ENCODE results near the gene ERP29.
"Not testable (repeated sequence)": the region's sequence is repeated elsewhere in the genome, so short reads cannot be mapped to it uniquely, and the experiment has no call there.

The ERP29 gene

GRCh38 chr12:112036614-112037013 is 23.4 kb downstream of the ERP29 start:
- DNase-seq (ENCODE audit: low read depth) = not testable (repeated sequence)

GRCh38 chr12:112046003-112046402 is 32.8 kb downstream of the ERP29 start:
- no peak for DNase-seq (ENCODE audit: low read depth)

- DNase-seq (ENCODE audit: low read depth) = no peak
Observed at GRCh38 chr12:112049351-112049750, 36.1 kb downstream of the ERP29 start.

GRCh38 chr12:112061137-112061536 is 47.9 kb downstream of the ERP29 start:
- DNase-seq (ENCODE audit: low read depth) = no peak

- no peak for DNase-seq (ENCODE audit: low read depth)
Observed at GRCh38 chr12:112063273-112063672, 50.0 kb downstream of the ERP29 start.

- no peak for DNase-seq (ENCODE audit: low read depth)
Observed at GRCh38 chr12:112066566-112066965, 53.3 kb downstream of the ERP29 start.

Data from stromal cell of bone marrow (primary cell).